Stimulated activated CD8-positive, alpha-beta memory T cell treated with anti-CD3 and anti-CD28 coated beads, Interleukin-4, amount 100 ng/mL, for 24 hours (primary cell): ENCODE data around the gene TNFRSF11A.
A peak's percentile ranks its signal among the peaks of the same experiment; 100 is the strongest.

Source experiments
- DNase-seq: peaks from one replicate; pipeline ENCODE4 v3.0.0-alpha.2; 2020; ENCODE audit warnings: low read depth

Gene TNFRSF11A

GRCh38 chr18:62420151-62420512 is 95.0 kb downstream of the TNFRSF11A start:
- DNase-seq, result no peak

DNA sequence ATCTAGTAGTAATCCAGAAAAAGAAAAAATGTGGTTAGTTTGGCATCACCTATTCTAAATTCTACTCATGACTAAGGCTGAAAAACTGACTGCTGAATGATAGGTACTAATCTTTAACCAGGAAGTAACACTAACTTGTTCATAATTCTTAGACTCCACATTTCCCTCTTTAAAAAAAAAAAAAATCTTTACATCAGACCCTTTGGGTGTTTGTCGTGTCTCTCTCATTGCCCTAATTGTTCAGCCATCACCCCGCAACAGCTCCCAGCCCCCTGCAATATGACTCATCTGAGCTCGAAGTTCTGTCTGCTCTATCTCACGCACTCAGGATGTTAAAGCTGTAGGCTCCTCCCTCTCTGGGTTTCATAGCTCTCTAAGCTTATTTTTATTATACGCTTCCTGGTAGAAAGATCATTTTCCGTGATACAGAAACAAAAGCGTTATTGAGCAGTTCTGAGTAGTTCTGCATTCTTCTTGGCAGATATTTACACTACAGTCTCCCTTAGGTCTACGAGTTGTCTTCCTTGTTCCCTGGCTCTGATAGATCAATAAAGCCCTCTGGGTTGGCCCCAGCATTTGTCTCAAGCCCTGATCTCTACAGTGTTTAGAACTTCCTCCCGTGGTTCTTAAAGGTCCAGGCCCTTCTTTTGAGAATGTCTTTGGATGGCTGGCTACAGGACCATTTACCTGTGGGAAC is 95.6 kb downstream of the TNFRSF11A start:
- DNase-seq, result peak; percentile 50

DNA sequence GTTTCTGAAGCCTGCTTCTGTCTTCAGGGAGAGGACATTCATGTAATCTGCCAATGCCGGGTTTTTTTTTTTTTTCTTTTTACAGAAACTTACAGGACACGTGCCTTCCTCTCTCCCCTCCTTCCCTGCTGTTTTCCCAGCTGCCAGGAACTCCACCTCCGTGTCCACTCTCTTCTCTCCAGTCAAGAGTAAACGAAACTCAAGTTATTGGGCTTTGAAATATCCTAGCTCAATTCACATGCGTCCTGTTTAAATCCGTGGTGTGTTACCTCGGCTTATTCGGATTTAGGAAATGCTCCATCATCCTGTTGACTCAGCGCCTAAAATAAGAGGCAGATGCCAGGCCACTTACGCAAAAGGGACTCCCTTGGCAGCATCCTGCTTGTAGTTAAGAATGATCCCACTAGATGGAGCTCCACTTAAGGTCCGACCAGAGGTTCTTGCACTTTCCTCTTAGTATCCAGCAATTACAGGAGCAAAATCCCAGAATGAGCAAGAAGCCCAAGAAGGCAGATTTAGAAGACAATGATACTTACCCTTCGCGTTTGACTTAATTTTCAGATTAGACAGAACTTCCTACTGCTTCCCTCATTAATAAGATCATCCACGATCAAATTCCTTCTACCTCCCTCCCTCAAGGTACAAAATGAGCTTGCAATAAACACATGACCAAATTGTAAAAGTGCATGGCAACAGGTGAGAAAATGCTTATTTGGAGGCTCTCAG is 100.5 kb downstream of the TNFRSF11A start:
- DNase-seq, result no peak

GRCh38 chr18:62426191-62426488 is 101.0 kb downstream of the TNFRSF11A start:
- DNase-seq, result no peak

GRCh38 chr18:62432176-62432575 is 107.1 kb downstream of the TNFRSF11A start:
- no peak for DNase-seq

GRCh38 chr18:62434798-62435197 is 109.7 kb downstream of the TNFRSF11A start:
- DNase-seq, result no peak

DNA sequence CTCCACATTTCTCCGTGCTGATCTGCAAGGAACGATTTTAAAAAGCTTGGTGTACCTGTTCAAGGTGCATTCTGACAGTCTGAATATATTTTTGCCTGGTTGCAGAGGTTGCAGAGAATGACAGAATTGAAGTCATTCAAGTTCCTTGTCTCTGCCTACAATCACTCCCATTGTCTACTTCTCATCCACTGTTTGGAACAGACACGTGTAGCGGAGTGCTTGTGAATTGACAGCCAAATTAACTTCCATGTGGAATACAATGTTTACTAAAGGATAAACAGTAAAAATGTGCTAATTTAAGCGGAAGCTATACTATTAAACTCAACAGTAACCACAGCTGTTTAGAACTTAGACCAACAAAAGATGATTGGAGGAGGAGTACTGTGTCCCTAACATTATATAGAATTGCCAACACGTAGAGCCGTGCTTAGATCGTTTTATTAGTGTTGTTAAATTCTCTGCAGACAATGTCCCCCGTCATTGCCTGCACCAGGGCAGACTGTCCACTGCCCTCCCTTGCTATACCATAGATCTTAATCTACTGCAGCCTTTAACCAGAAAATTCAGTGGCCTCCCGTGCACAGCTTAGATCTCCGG is 110.4 kb downstream of the TNFRSF11A start:
- DNase-seq, result no peak

- DNase-seq, result no peak
Measured at GRCh38 chr18:62436636-62437234, 111.6 kb downstream of the TNFRSF11A start.

DNA sequence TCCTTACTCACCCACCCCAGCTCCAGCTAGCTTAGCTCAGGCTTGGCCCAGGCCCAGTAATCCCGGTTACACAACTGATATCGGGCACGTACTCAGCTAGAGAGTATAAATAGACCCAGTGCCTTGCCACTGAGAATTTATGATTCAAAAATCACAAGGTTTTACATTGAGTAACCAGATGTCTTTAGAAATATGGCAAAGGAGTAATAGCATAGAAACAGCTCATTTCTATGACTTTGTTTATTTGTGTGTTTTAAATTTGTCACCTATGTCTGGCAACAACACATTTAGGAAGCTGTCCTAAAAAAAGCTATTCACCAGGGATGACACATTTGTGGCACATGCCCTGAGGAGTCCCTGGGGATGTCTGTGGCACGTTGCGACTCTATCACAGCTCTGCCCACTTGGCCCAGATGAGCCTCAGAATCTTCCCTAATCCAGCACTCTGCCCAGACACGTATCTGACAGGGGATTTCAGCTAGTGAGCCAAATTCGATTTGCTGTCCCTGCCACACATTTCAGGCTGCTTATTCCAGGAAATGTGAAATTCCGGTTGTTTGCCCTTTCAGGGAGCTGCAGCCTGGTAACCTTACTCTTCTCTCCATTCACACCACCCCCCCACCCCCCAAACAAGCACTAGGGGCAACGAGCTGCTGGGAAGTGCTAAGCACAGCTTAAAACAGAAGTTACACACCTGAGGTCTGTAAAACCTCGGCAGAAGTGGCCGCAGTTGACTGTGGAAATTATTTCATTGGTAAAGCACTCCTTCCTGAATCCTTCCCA is 112.3 kb downstream of the TNFRSF11A start:
- DNase-seq, result no peak

DNA sequence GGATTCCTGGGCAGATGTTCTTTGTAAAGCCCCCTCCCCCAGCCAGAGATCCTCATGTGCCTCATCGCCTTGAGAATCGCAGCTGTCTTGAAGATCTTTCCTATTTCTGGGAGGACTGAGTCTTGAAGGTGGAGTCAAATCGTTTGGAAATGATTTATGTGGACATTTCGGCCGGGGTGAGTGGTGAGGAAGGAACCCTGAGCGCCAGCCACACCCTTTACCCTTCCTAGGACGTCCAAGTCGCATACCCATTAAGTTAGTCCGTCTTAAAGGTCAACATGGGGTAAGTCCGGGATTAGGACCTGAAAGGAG is 112.9 kb downstream of the TNFRSF11A start:
- DNase-seq, result no peak

DNA sequence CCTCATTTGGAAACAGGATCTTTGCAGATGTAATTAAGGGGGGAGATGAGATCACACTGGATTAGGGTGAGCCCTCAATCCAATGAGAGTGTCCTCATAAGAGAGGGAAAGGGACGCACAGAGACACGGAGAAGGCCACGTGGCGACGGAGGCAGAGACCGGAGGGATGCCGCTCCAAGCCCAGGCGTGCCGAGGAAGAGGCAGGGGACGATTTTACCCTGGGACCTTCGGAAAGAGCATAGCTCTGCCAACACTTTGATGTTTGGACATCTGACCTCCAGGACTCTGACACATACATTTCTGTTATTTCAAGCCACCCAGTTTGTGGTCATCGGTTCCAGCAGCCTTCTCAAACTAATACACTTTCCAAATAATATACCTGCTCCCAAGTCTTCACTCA is 113.3 kb downstream of the TNFRSF11A start:
- no peak for DNase-seq

- DNase-seq, result no peak
Measured at GRCh38 chr18:62438866-62439265, 113.8 kb downstream of the TNFRSF11A start.
